ENCODE data around the gene EXTL1.

DNA sequence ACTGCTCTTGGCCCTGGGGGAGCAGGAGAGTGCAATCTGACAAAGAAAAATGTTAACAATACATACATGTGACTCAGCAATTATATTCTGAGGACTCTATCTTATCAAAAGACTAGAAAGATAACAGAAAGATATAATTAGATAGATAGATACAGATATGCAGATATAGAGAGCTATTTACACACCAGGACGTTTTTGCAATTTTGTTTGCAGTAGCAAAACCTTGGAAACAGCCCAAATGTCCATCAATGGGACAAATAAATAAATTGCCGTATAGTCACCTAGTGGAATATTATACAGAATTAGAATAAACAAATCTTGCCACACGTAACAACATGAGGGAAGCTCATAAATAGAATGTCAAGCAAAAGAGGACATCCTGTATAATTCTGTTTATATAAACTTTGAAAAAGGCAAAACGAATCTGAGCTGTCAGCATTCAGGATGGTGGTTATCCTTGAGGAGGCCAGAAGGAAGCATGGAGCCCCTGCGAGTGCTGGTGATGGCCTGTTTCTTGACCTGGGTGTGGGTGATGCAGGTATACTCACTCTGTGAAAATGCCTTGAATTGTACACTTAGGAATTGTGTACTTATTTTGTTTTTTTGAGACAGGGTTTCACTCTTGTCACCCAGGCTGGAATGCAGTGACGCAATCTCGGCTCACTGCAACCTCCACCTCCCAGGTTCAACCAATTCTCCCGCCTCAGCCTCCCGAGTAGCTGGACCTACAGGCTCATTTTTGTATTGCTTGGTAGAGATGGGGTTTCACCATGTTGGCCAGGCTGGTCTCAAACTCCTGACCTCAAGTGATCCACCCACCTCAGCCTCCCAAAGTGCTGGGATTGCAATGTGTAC, 58.6 kb downstream of the EXTL1 start:
- TF ChIP-seq, protein P1, sequence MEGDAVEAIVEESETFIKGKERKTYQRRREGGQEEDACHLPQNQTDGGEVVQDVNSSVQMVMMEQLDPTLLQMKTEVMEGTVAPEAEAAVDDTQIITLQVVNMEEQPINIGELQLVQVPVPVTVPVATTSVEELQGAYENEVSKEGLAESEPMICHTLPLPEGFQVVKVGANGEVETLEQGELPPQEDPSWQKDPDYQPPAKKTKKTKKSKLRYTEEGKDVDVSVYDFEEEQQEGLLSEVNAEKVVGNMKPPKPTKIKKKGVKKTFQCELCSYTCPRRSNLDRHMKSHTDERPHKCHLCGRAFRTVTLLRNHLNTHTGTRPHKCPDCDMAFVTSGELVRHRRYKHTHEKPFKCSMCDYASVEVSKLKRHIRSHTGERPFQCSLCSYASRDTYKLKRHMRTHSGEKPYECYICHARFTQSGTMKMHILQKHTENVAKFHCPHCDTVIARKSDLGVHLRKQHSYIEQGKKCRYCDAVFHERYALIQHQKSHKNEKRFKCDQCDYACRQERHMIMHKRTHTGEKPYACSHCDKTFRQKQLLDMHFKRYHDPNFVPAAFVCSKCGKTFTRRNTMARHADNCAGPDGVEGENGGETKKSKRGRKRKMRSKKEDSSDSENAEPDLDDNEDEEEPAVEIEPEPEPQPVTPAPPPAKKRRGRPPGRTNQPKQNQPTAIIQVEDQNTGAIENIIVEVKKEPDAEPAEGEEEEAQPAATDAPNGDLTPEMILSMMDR (IDR thresholded peaks at IDR 0.05; ENCODE audit: insufficient read depth, low read depth, low read length) = no peak
- no peak for TF ChIP-seq EZH2 (IDR thresholded peaks at IDR 0.05; ENCODE audit: insufficient read depth, low read length)
